Mucosa of descending colon (tissue), 3 donors: ENCODE measurements around the gene RIN3. TPM values are rescaled to one million over a fixed set of nuclear protein-coding genes. Genes with fewer than 3 reads are reported as not detected.
A peak's percentile ranks its signal among the peaks of the same experiment; 100 is the strongest.

Source experiments
- ATAC-seq: fragments of 200-7000 bp; cut with Tn5 transposase; one replicate; pipeline ENCODE4 v1.9.1; 2020; ENCODE audit warnings: mild to moderate bottlenecking, moderate library complexity
- DNase-seq, 3 donors: peaks; one replicate each; pipeline ENCODE4 v3.0.0-alpha.2; 2020
- H3K36me3 ChIP-seq: fragments of 200-600 bp; one replicate; pipeline ENCODE4 v1.8.0; 2021; ENCODE audit warnings: low read depth, mild to moderate bottlenecking
- H3K4me1 ChIP-seq: fragments of 200-600 bp; one replicate; pipeline ENCODE4 v1.8.0; 2021; ENCODE audit warnings: low read depth, mild to moderate bottlenecking
- H3K4me3 ChIP-seq: fragments of 200-600 bp; one replicate; pipeline ENCODE4 v1.8.0; 2021; ENCODE audit warnings: mild to moderate bottlenecking
- H3K9me3 ChIP-seq: fragments of 200-600 bp; one replicate; pipeline ENCODE4 v1.8.0; 2021; ENCODE audit warnings: mild to moderate bottlenecking
- CTCF ChIP-seq: fragments of 200-600 bp; IDR thresholded peaks from one replicate; pipeline ENCODE4 v1.8.0; 2022; ENCODE audit warnings: antibody characterized with exemption, mild to moderate bottlenecking
- intact Hi-C, 2 donors: fragments of 100-400 bp; cut with DNase I in 1 of 2; cut with micrococcal nuclease in 1 of 2; formaldehyde crosslinking; loops; one replicate each; pipeline versions ENCODE4 v1.11.0 to v1.11.1; 2022; cut with DNase I, micrococcal nuclease
- total RNA-seq, 3 donors: library from RNA; stranded (reverse); fragmentation: NEBNext Ultra II Directional in 2 of 3; extraction: Animal tissue kit (Norgen Biotek cat#: 25700) in 2 of 3; gene quantifications; one replicate each; pipeline versions ENCODE4 v1.2.1 to v1.2.4, GENCODE V29; 2021 to 2023
- donor health status: DM: no; HTN: no; CAD: no; lungs with moderate emphysema.
- donor health status: DM: no; HTN: no; CAD: no.
- donor health status: DM: no; HTN: yes; CAD: no.

RIN3 gene
- total RNA-seq, 3 donors from 2014 or later: 26.2 to 51.0 (median 32.9) TPM

- no peaks in the 10 kb centered on the region for H3K9me3 ChIP-seq
- DNase-seq: no peak
- ATAC-seq: no peak
- no peak for TF ChIP-seq CTCF
- intact Hi-C loops: no loop called here
- H3K36me3 ChIP-seq: no peaks in the 10 kb centered on the region
- H3K4me1 ChIP-seq: peaks cover 27% of the 10 kb centered on the region
- H3K4me3 ChIP-seq: no peak overlapping the region
Measured at GRCh38 chr14:92726933-92727262, 213.3 kb downstream of the RIN3 start.

GRCh38 chr14:92728759-92729364 is 215.3 kb downstream of the RIN3 start:
- H3K36me3 ChIP-seq: no peaks in the 10 kb centered on the region
- DNase-seq (no peak), ATAC-seq (peak; percentile 3)
- H3K4me3 ChIP-seq: no peak overlapping the region
- intact Hi-C loops: no loop called here
- TF ChIP-seq CTCF: no peak
- H3K9me3 ChIP-seq: no peaks in the 10 kb centered on the region
- peaks cover 23% of the 10 kb centered on the region for H3K4me1 ChIP-seq

GRCh38 chr14:92729634-92730358 is 216.2 kb downstream of the RIN3 start:
- no peak overlapping the region for H3K4me3 ChIP-seq
- no peaks in the 10 kb centered on the region for H3K36me3 ChIP-seq
- H3K4me1 ChIP-seq: peaks cover 19% of the 10 kb centered on the region
- DNase-seq (no peak), ATAC-seq (no peak)
- no peaks in the 10 kb centered on the region for H3K9me3 ChIP-seq
- intact Hi-C loops: no loop called here
- no peak for TF ChIP-seq CTCF

GRCh38 chr14:92731622-92732115 is 218.1 kb downstream of the RIN3 start:
- Histone ChIP-seq H3K9me3 (no peaks in the 10 kb centered on the region), H3K4me3 (no peak overlapping the region), H3K4me1 (peaks cover 11% of the 10 kb centered on the region), H3K36me3 (no peaks in the 10 kb centered on the region)
- no peak for ATAC-seq
- no peak for TF ChIP-seq CTCF
- DNase-seq: no peak
- intact Hi-C loops: no loop called here

- no peak for TF ChIP-seq CTCF
- DNase-seq: no peak
Measured at GRCh38 chr14:92733007-92733406, 219.4 kb downstream of the RIN3 start.

More at GRCh38 chr14:92733007-92733406, 219.4 kb downstream of the RIN3 start:
- Histone ChIP-seq H3K4me1 (peaks cover 13% of the 10 kb centered on the region), H3K36me3 (no peaks in the 10 kb centered on the region), H3K9me3 (no peaks in the 10 kb centered on the region), H3K4me3 (no peak overlapping the region)
- intact Hi-C loops: no loop called here
- ATAC-seq: no peak
